Measurements from ENCODE around the gene ATRN.

GRCh38 chr20:3628502-3629314, 157.9 kb downstream of the ATRN start:
- TF ChIP-seq, protein P1, sequence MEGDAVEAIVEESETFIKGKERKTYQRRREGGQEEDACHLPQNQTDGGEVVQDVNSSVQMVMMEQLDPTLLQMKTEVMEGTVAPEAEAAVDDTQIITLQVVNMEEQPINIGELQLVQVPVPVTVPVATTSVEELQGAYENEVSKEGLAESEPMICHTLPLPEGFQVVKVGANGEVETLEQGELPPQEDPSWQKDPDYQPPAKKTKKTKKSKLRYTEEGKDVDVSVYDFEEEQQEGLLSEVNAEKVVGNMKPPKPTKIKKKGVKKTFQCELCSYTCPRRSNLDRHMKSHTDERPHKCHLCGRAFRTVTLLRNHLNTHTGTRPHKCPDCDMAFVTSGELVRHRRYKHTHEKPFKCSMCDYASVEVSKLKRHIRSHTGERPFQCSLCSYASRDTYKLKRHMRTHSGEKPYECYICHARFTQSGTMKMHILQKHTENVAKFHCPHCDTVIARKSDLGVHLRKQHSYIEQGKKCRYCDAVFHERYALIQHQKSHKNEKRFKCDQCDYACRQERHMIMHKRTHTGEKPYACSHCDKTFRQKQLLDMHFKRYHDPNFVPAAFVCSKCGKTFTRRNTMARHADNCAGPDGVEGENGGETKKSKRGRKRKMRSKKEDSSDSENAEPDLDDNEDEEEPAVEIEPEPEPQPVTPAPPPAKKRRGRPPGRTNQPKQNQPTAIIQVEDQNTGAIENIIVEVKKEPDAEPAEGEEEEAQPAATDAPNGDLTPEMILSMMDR (conservative IDR thresholded peaks at IDR 0.05), result no peak
- no peak for TF ChIP-seq ZFX (IDR thresholded peaks at IDR 0.05)

All from C4-2B (cell line).